Measurements from ENCODE around the gene HDLBP. TPM values are rescaled to one million over a fixed set of nuclear protein-coding genes. Genes with fewer than 3 reads are reported as not detected.

The HDLBP gene
- total RNA-seq, 4 donors from 2014 or later: 361 to 651 (median 454) TPM

GRCh38 chr2:241352227-241352626 is 36.8 kb upstream of the HDLBP start:
- DNase-seq: no peak
- H3K27ac ChIP-seq: peak overlapping the region in 2 of 4 donors; percentile 60 to 78
- H3K4me3 ChIP-seq: no peak overlapping the region
- H3K9me3 ChIP-seq: no peaks in the 10 kb centered on the region
- TF ChIP-seq CTCF (IDR thresholded peaks at IDR 0.05) (no peak), POLR2A (IDR thresholded peaks at IDR 0.05) (no peak)
- no peaks in the 10 kb centered on the region for H3K27me3 ChIP-seq
- peaks cover 0 to 68% (median 0%) of the 10 kb centered on the region in 3 donors for H3K36me3 ChIP-seq
- peaks cover 0 to 39% (median 3%) of the 10 kb centered on the region in 4 donors for H3K4me1 ChIP-seq

DNA sequence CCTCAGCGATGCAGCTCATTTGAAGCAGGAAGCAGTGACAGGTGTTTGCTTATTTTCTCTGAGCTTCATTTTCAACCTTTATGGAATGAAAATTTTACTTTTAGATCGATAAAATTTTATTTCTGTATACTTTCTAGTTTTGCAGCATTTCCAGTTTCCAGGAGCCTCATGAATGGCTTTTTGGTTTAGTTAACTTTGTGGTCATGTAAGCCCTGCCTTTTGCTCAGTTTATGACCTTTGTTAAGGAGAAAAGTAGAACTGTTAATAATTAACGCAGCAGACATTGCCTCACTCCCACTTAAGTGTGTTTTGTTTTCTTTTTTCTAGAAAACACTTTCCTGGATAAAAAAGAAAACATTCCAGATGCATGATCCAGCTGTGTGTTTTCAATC is 36.2 kb upstream of the HDLBP start:
- TF ChIP-seq POLR2A (IDR thresholded peaks at IDR 0.05) (no peak), CTCF (IDR thresholded peaks at IDR 0.05) (no peak)
- peak overlapping the region in 2 of 4 donors; percentile 60 to 78 for H3K27ac ChIP-seq
- no peak overlapping the region for H3K4me3 ChIP-seq
- H3K4me1 ChIP-seq: peaks cover 0 to 36% (median 3%) of the 10 kb centered on the region in 4 donors
- H3K9me3 ChIP-seq: no peaks in the 10 kb centered on the region
- DNase-seq: no peak
- H3K36me3 ChIP-seq: peaks cover 0 to 74% (median 0%) of the 10 kb centered on the region in 3 donors
- H3K27me3 ChIP-seq: no peaks in the 10 kb centered on the region

GRCh38 chr2:241350878-241351639 is 35.6 kb upstream of the HDLBP start:
- TF ChIP-seq CTCF (IDR thresholded peaks at IDR 0.05) (no peak), POLR2A (IDR thresholded peaks at IDR 0.05) (no peak)
- no peak for DNase-seq
- H3K27me3 ChIP-seq: no peaks in the 10 kb centered on the region
- peaks cover 0 to 80% (median 0%) of the 10 kb centered on the region in 3 donors for H3K36me3 ChIP-seq
- H3K4me3 ChIP-seq: no peak overlapping the region
- H3K27ac ChIP-seq: peak overlapping the region in 2 of 4 donors; percentile 60 to 78
- peaks cover 0 to 36% (median 3%) of the 10 kb centered on the region in 4 donors for H3K4me1 ChIP-seq
- no peaks in the 10 kb centered on the region for H3K9me3 ChIP-seq

DNA sequence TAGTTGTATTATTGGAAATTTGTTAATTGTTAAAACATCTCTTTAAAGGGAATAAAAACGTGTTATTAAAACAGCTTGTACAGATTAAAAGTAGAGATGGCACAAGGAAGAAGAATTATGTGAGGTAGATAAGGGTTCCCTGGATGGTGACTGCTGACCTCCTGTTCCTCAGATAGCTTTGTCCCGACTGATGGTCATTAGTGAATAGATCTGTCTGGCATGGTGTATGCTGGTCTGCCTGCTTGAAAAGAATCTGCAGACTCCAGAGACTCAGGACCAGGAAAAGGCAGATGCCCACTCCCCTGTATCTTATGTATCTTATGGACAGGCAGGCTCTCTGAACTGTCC is 35.0 kb upstream of the HDLBP start:
- no peak for DNase-seq
- Histone ChIP-seq H3K4me3 (no peak overlapping the region), H3K36me3 (peaks cover 0 to 85% (median 0%) of the 10 kb centered on the region in 3 donors), H3K27me3 (no peaks in the 10 kb centered on the region), H3K27ac (peak overlapping the region in 1 of 4 donors; percentile 78), H3K4me1 (peaks cover 0 to 36% (median 3%) of the 10 kb centered on the region in 4 donors), H3K9me3 (no peaks in the 10 kb centered on the region)
- no peak for TF ChIP-seq POLR2A (IDR thresholded peaks at IDR 0.05)
- no peak for TF ChIP-seq CTCF (IDR thresholded peaks at IDR 0.05)

GRCh38 chr2:241349941-241350340 is 34.5 kb upstream of the HDLBP start:
- H3K27me3 ChIP-seq: no peaks in the 10 kb centered on the region
- no peak overlapping the region for H3K27ac ChIP-seq
- no peaks in the 10 kb centered on the region for H3K9me3 ChIP-seq
- peaks cover 0 to 91% (median 4%) of the 10 kb centered on the region in 3 donors for H3K36me3 ChIP-seq
- TF ChIP-seq POLR2A (IDR thresholded peaks at IDR 0.05): no peak
- no peak for TF ChIP-seq CTCF (IDR thresholded peaks at IDR 0.05)
- H3K4me3 ChIP-seq: no peak overlapping the region
- peaks cover 0 to 33% (median 2%) of the 10 kb centered on the region in 4 donors for H3K4me1 ChIP-seq
- DNase-seq: no peak

All from Peyer's patch (tissue), 4 donors.